Omental fat pad (tissue), 4 donors: ENCODE results near the gene EFNA5. TPM values are rescaled to one million over a fixed set of nuclear protein-coding genes. Genes with fewer than 3 reads are reported as not detected.
A peak's percentile ranks its signal among the peaks of the same experiment; 100 is the strongest.

Experiments used
- ATAC-seq: fragments of 150-250 bp; one replicate; pipeline ENCODE4 v1.9.1; 2016; ENCODE audit warnings: mild to moderate bottlenecking, moderate library complexity; ENCODE audit not compliant: low FRiP score
- DNase-seq: peaks from one replicate; pipeline ENCODE4 v3.0.0-alpha.2; 2019; ENCODE audit warnings: low spot score
- total RNA-seq, 4 donors: library from RNA; depleted of rRNA; stranded (reverse); fragments of >200 nt; gene quantifications; one replicate each; pipeline ENCODE4 v1.1.0, GENCODE V29; 2016
- TF ChIP-seq, protein P1 (sequence below), 3 donors: fragments of 450-650 bp; IDR thresholded peaks; one replicate each; pipeline ENCODE4 v1.5.1; 2016 to 2017; ENCODE audit warnings: antibody characterized with exemption in 3 of 3, mild to moderate bottlenecking in 3 of 3, moderate library complexity in 2 of 3

EFNA5 gene
- total RNA-seq, 4 donors from 2014 or later: 9.0 to 26.3 (median 14.0) TPM

DNA sequence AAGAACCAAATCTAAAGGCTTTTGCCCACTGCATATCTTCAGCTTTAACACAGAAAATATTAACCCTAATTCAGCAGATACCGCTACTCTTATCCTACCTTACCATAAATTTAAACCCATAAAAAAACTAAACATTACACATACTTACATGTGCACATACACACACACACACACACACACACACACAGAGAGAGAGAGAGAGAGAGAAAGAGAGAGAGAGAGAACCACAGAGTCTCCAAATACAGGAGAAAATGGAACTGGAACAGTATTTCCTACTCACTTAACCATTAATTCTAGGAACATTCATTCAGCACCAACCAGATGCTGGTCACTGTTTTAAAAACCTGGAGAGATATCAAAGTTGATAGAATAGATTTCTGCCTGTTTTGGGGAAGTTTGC is 53.7 kb downstream of the EFNA5 start:
- TF ChIP-seq, protein P1, sequence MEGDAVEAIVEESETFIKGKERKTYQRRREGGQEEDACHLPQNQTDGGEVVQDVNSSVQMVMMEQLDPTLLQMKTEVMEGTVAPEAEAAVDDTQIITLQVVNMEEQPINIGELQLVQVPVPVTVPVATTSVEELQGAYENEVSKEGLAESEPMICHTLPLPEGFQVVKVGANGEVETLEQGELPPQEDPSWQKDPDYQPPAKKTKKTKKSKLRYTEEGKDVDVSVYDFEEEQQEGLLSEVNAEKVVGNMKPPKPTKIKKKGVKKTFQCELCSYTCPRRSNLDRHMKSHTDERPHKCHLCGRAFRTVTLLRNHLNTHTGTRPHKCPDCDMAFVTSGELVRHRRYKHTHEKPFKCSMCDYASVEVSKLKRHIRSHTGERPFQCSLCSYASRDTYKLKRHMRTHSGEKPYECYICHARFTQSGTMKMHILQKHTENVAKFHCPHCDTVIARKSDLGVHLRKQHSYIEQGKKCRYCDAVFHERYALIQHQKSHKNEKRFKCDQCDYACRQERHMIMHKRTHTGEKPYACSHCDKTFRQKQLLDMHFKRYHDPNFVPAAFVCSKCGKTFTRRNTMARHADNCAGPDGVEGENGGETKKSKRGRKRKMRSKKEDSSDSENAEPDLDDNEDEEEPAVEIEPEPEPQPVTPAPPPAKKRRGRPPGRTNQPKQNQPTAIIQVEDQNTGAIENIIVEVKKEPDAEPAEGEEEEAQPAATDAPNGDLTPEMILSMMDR (IDR thresholded peaks at IDR 0.05): no peak
- no peak for ATAC-seq
- DNase-seq: no peak

DNA sequence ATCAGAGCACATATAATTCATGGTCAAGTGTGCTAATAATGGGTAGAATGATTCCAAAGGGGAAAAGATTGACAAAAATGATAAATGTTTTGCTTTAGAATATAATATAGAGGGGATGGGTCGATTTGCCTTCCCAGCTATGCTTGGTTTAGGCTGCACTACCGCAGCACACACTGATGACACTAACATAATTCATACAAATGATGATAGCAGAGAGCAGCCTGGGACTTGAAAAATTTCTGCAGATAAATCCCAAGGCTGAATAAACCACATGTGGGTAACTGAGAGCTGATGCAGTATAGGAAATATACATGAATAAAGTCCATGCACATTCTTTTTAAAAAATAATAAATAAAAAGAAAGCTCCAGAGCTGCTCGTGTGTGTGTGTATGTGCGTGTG is 54.5 kb downstream of the EFNA5 start:
- no peak for DNase-seq
- no peak for ATAC-seq
- TF ChIP-seq, protein P1 (IDR thresholded peaks at IDR 0.05): no peak

DNA sequence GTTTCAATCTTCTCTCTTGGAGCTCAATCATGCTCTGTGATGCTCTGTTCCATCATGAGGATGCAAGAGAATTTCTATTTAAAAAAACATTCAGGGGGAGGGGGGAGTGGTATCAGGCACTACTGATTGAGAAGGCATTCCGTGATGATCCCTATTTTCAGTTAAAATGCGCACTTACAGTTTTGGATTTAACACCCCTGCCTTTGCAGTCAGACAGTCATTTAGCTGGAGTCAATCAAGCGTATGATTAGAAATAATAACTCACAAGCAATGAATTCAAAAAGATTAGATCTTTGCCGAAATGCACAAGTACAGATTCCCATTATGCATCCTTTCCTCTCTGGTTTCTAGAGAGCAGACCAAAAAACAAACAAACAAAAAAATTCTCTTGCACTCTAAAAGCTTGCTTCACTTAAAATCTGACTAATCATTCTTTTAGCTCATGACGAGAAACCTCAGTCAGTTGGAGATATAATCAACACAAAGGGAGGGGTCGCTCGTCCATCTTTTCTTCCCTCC is 55.4 kb downstream of the EFNA5 start:
- DNase-seq: no peak

DNA sequence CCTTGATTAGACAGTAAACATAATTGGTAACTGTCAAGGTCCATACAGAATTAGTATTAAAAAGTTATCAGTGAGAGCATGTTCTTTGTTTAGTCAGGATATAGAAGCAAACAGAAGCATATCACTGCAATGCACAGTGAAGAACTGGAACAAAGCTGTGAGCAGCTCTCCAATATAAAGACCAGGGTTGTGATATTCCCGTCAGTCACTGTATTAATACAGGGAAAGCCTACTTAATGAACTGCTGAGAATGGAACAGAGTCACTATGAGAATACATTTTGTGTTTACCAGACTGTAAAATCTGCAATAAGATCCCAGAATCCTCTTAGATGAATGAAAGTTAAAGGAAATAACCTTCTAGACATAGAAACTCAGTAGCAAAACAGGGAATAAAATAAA is 58.2 kb downstream of the EFNA5 start:
- ATAC-seq: no peak
- no peak for DNase-seq
- TF ChIP-seq, protein P1 (IDR thresholded peaks at IDR 0.05): no peak

More for the DNA sequence above, 55.4 kb downstream of the EFNA5 start:
- ATAC-seq: peak; percentile 27
- TF ChIP-seq, protein P1 (IDR thresholded peaks at IDR 0.05): no peak

DNA sequence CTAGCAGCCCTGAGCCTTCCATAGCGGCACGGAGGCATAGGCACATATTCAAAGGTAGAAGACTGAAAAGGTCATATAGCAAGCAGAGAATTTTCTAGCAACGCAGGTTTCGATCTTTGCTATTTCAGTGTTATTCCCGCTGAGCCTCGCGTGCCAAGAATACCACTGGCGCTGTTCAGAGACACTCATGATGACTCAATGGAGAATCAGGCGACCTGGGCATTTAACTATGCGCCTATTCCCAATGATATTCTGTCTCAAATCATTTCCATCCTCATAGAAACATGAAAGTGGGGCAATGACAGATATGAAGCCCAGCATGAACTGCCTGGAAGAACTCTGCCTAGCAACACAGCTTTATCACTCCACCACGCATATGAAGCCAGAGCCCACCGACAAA is 59.9 kb downstream of the EFNA5 start:
- no peak for DNase-seq
- TF ChIP-seq, protein P1 (IDR thresholded peaks at IDR 0.05): no peak
- ATAC-seq: no peak

DNA sequence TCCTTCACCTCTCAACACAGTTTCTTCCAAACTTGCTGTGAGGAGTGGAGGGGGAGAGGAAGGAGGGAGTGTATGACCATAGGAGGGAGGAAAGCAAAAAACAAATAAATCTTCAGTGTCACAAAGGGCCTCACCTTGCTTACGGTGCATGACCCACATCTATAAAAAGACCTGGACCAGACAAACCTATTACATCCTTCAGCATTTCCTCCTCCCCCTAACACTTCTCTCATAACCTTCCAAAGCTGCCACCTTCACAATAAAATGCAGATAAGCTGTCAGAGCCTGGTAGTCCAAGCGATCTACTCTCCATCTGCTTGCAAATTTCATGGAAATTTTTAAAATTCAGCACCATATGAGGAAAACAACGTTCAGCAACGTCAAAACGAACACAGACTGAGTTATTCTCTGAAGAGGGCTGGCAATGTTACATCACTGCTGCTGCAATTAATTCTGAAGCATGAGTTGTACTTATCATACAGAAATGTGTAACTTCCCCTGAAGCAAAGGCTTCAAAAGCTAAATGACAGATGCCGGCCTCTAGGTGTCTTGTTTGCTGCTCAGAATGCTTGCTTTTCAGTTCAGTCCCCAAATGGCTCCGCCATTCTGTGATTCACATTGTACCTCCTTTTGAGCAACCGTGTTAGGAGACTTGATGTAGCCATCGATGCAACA is 62.9 kb downstream of the EFNA5 start:
- DNase-seq (no peak), ATAC-seq (peak; percentile 53)
- TF ChIP-seq, protein P1 (IDR thresholded peaks at IDR 0.05): no peak

DNA sequence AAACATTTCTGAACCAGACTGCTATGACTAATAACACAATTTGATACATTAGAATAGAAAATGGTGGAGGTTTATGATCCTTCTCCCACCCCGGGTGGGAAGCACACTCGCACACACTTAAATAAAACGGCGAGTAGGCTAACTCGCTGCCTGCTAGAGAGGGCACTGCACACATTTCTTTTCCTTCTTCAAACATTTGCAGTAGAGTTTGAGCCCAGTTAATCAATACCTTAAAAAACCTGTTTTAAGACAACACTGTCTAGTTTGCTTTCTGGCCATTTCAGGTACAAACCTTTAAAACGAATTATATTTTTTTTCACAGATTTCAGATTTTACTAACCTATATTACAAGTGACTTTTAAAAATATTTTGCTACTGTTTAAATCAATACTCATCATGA is 63.5 kb downstream of the EFNA5 start:
- TF ChIP-seq, protein P1 (IDR thresholded peaks at IDR 0.05): no peak
- ATAC-seq: no peak
- DNase-seq: no peak
